Testis (tissue), 3 donors: ENCODE measurements around the gene DHX9. TPM values are rescaled to one million over a fixed set of nuclear protein-coding genes. Genes with fewer than 3 reads are reported as not detected.
A peak's percentile ranks its signal among the peaks of the same experiment; 100 is the strongest.

ENCODE experiments used
- DNase-seq: peaks from one replicate; pipeline ENCODE4 v3.0.0-alpha.2; 2019
- H3K27ac ChIP-seq, 2 donors: fragments of 200-600 bp; sonication (generic); one replicate each; pipeline ENCODE4 v1.5.1; 2019
- H3K27me3 ChIP-seq: fragments of 200-600 bp; sonication (generic); one replicate; pipeline ENCODE4 v1.5.1; 2019
- H3K36me3 ChIP-seq: fragments of 200-600 bp; sonication (generic); one replicate; pipeline ENCODE4 v1.5.1; 2017; ENCODE audit warnings: low read depth; ENCODE audit errors: missing control alignments
- H3K4me1 ChIP-seq: fragments of 200-600 bp; sonication (generic); one replicate; pipeline ENCODE4 v1.5.1; 2019
- H3K4me3 ChIP-seq, 2 donors: fragments of 200-600 bp; sonication (generic); one replicate each; pipeline ENCODE4 v1.5.1; 2017 to 2019
- H3K9me3 ChIP-seq: fragments of 200-600 bp; sonication (generic); one replicate; pipeline ENCODE4 v1.5.1; 2017
- POLR2A ChIP-seq: fragments of 450-650 bp; IDR thresholded peaks from one replicate; pipeline ENCODE4 v1.6.1; 2017; ENCODE audit warnings: antibody characterized with exemption, mild to moderate bottlenecking, moderate library complexity
- WGBS, 2 donors: methylation state at CpG; one replicate each; pipeline ENCODE4 v1.1.5; 2018; 5-methylcytosine and 5-hydroxymethylcytosine counted together
- intact Hi-C: fragments of 100-400 bp; cut with DNase I; formaldehyde crosslinking; loops from one replicate; pipeline ENCODE4 v1.15.1; 2023; ENCODE audit warnings: low total_unique reads
- polyA plus RNA-seq: library from polyadenylated mRNA; stranded (reverse); fragments of 350-450 nt; fragmentation: Illumina TruSeq; extraction: RNeasy Lipid Tissue Mini Kit (QIAGEN cat#74804); gene quantifications from one replicate; pipeline ENCODE4 v1.2.3, GENCODE V29; 2014; ENCODE audit warnings: low read depth, low replicate concordance; ENCODE audit not compliant: insufficient read depth
- total RNA-seq, 2 donors: library from RNA; depleted of rRNA; stranded (reverse); fragments of >200 nt; gene quantifications; one replicate each; pipeline ENCODE4 v1.2.3, GENCODE V29; 2016
- TF ChIP-seq, protein P1 (sequence below), 3 experiments: fragments of 450-650 bp in 2 of 3; fragments of 200-600 bp in 1 of 3; sonication (generic) in 1 of 3; IDR thresholded peaks; one replicate each; pipeline ENCODE4 v1.5.1; 2016 to 2019; ENCODE audit warnings: antibody characterized with exemption in 3 of 3, mild to moderate bottlenecking in 2 of 3, moderate library complexity in 1 of 3

DHX9 gene
- total and polyA plus RNA-seq, 3 donors from 2014 or later, result 117 to 163 (median 139) TPM

DNA sequence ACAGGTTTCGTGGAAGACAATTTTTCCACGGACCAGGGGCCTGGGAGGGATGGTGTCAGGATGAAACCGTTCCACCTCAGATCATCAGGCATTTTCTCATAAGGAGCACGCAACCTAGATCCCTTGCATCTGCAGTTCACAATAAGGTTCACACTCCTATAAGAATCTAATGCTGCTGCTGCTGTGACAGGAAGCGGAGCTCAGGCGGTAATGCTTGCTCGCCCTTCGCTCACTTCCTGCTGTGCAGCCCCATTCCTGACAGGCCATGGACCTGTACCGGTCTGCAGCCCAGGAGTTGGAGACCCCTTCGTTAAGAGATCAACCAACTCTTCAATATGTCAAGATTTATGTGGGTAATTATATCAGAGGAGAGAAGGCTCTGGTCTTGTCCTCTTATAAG is 3.3 kb upstream of the DHX9 start:
- intact Hi-C loops, result no loop called here
- no peak overlapping the region for H3K4me3 ChIP-seq
- TF ChIP-seq, protein P1, sequence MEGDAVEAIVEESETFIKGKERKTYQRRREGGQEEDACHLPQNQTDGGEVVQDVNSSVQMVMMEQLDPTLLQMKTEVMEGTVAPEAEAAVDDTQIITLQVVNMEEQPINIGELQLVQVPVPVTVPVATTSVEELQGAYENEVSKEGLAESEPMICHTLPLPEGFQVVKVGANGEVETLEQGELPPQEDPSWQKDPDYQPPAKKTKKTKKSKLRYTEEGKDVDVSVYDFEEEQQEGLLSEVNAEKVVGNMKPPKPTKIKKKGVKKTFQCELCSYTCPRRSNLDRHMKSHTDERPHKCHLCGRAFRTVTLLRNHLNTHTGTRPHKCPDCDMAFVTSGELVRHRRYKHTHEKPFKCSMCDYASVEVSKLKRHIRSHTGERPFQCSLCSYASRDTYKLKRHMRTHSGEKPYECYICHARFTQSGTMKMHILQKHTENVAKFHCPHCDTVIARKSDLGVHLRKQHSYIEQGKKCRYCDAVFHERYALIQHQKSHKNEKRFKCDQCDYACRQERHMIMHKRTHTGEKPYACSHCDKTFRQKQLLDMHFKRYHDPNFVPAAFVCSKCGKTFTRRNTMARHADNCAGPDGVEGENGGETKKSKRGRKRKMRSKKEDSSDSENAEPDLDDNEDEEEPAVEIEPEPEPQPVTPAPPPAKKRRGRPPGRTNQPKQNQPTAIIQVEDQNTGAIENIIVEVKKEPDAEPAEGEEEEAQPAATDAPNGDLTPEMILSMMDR (IDR thresholded peaks at IDR 0.05), result no peak
- no peak for TF ChIP-seq POLR2A
- no peaks in the 10 kb centered on the region for H3K9me3 ChIP-seq
- peaks cover 5% of the 10 kb centered on the region for H3K4me1 ChIP-seq
- H3K36me3 ChIP-seq, result no peaks in the 10 kb centered on the region
- DNase-seq, result no peak
- 91 to 95% methylated on average over 10 of the region's 10 CpGs for WGBS, 2 donors
- no peaks in the 10 kb centered on the region for H3K27me3 ChIP-seq
- no peak overlapping the region for H3K27ac ChIP-seq

DNA sequence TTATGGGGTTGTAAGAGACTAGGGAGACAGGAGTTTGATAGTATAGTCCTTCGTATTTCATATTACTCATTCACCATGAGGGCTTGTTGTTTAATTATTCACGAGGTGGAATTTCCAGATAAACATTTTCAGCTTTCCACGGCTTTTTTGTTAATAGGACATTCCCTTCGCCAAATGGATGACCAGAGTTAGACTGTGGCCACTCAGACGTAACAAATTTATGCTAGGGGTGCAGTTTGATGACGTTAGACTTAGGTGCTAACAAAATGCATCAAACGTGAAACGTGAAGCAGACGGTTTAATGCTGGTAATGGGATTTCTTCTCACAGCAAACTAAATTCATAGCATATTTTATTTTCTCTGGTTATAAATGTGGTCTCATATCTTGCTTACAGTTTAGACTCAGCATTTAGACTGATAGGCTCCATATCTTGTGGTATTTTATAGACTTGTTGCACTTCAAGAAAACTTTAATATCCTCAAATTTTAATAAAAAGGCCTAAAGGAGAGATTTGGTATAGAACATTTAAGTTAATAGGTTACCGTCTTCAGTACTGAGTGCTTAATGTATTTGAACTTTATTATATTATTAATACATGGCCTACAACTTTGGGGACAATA is 2.3 kb downstream of the DHX9 start:
- Histone ChIP-seq H3K27ac (no peak overlapping the region), H3K4me1 (peaks cover 24% of the 10 kb centered on the region)

DNA sequence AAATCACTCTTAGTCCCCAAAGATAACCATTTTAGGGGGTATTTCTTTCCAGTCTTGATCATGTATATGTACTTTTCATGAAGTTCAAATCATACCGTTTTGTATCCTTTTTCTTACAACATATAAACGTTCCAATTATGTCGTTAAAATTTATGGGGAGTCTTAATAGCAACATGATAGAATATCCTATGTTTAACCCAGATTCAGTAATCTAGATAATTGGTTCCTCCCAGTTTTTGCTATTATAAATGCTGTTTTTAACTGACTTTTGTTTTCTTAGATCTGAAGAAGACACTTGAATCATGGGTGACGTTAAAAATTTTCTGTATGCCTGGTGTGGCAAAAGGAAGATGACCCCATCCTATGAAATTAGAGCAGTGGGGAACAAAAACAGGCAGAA is 3.1 kb downstream of the DHX9 start:
- Histone ChIP-seq H3K36me3 (no peaks in the 10 kb centered on the region), H3K27me3 (no peaks in the 10 kb centered on the region), H3K27ac (no peak overlapping the region), H3K4me1 (peaks cover 24% of the 10 kb centered on the region), H3K4me3 (no peak overlapping the region), H3K9me3 (no peaks in the 10 kb centered on the region)
- 24 to 26% methylated on average over 4 of the region's 4 CpGs for WGBS, 2 donors
- DNase-seq, result no peak
- TF ChIP-seq, protein P1 (IDR thresholded peaks at IDR 0.05), result no peak
- no peak for TF ChIP-seq POLR2A
- intact Hi-C loops, result no loop called here

More for the DNA sequence above, 2.3 kb downstream of the DHX9 start:
- intact Hi-C loops, result no loop called here
- WGBS, 2 donors, result 17 to 22% methylated on average over 10 of the region's 10 CpGs
- H3K27me3 ChIP-seq, result no peaks in the 10 kb centered on the region
- no peaks in the 10 kb centered on the region for H3K9me3 ChIP-seq
- no peak for TF ChIP-seq POLR2A
- TF ChIP-seq, protein P1 (IDR thresholded peaks at IDR 0.05), result no peak
- no peak for DNase-seq
- H3K4me3 ChIP-seq, result peak overlapping the region in 1 of 2 donors; percentile 89
- no peaks in the 10 kb centered on the region for H3K36me3 ChIP-seq

DNA sequence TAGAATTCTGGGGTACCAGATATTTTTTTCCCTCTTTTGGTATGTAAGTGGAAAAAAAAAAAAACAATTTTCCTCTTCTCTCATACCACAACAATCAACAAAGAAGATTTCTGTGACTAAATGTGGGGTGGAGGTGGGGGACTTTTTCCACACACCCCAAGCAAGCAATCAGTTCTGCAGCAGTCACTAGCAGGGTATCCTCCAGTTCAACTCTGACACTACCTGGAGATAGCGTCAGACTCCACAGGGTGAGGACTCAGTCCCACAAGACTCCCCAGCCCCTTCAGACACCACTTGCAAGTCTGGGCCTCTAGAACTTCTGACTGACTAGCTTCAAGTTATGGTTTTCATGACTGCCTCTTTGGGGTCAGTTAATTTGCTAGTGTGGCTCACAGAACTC is 6.2 kb downstream of the DHX9 start:
- 92 to 94% methylated on average over 1 of the region's 1 CpG for WGBS, 2 donors
- Histone ChIP-seq H3K27ac (no peak overlapping the region), H3K36me3 (no peaks in the 10 kb centered on the region), H3K4me1 (peaks cover 23% of the 10 kb centered on the region), H3K4me3 (no peak overlapping the region), H3K9me3 (no peaks in the 10 kb centered on the region), H3K27me3 (no peaks in the 10 kb centered on the region)
- intact Hi-C loops, result no loop called here
- TF ChIP-seq, protein P1 (IDR thresholded peaks at IDR 0.05), result no peak
- DNase-seq, result no peak

DNA sequence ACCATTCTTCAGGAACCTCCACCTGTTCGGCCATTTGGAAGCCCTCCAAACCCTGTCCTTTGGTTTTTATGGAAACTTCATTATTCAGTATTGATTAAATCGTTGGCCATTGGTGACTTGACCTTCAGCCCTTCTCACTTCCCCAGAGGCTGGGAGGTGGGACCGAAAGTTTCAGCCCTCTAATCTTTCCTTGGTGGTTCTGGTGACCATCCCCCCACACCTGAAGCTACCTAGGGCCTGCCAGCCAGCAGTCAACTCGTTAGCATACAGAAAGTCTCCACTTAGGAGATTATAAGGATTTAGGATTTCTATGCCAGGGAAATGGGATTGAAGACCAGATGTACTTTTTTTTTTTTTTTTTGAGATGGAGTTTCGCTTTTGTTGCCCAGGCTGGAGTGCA is 6.7 kb downstream of the DHX9 start:
- Histone ChIP-seq H3K4me1 (peaks cover 18% of the 10 kb centered on the region), H3K4me3 (no peak overlapping the region), H3K36me3 (no peaks in the 10 kb centered on the region), H3K27ac (no peak overlapping the region), H3K9me3 (no peaks in the 10 kb centered on the region), H3K27me3 (no peaks in the 10 kb centered on the region)
- no peak for TF ChIP-seq POLR2A
- TF ChIP-seq, protein P1 (IDR thresholded peaks at IDR 0.05), result no peak
- WGBS, 2 donors, result 78 to 84% methylated on average over 5 of the region's 5 CpGs
- intact Hi-C loops, result no loop called here
- no peak for DNase-seq
